ENCODE results near the gene PUS7.
"Not testable (repeated sequence)": the region's sequence is repeated elsewhere in the genome, so short reads cannot be mapped to it uniquely, and the experiment has no call there.

The PUS7 gene

DNA sequence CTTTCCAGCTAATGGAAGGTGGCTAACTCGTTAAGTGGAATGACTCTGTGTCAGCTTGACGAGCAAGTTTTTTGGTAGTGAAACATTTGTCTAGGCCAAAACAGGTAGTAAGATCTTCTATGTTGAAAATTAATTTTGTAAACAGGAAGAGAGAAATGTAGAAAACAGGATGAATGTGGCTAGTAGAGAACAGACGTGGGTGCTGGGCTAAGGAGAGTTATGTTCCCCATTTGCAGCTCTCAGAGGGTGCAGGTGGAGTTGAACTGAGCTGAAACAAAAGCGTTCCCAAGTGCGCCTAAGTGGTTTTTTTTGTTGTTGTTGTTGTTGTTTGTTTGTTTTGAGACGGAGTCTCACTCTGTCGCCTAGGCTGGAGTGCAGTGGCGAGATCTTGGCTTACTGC is 73.9 kb downstream of the PUS7 start:
- DNase-seq (ENCODE audit: low spot score) = no peak

DNA sequence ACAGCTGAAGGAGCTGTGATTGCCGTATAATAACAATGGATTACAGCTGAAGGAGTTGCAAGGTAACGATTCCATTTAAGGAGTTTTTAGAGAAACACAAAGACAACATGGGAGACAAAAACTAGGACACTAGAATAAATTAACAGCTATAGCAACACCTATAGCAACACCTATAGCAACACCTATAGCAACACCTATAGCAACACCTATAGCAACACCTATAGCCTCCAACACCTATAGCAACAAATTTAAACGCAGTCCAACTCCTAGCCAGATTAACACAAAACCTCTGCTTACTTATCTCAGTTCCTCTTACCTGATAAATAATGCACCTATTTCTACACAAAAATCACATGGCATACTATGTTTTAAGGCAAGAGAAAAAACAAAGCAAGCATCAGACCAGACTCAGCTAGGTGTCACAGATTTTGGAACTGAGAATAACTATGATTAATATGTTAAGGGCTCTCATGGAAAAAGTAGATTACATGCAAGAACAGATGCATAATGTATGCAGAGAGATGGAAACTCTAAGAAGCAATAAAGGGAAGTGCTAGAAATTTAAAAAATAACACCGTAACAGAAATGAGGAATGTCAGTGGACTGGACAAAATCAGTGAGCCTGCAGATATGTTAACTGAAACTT is 77.6 kb downstream of the PUS7 start:
- no peak for DNase-seq (ENCODE audit: low spot score)

DNA sequence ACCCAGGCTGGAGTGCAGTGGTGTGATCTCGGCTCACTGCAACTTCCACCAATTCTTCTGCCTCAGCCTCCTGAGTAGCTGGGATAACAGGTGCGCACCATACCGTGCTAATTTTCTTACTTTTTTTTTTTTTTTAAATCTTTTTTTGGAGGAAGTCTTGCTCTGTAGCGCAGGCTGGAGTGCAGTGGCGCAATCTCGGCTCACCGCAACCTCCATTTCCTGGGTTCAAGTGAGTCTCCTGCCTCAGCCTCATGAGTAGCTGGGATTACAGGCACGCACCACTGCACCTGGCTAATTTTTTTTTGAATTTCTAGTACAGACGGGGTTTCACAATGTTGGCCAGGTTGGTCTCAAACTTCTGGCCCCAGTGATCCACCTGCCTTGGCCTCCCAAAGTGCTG is 79.9 kb downstream of the PUS7 start:
- not testable (repeated sequence) for DNase-seq (ENCODE audit: low spot score)

DNA sequence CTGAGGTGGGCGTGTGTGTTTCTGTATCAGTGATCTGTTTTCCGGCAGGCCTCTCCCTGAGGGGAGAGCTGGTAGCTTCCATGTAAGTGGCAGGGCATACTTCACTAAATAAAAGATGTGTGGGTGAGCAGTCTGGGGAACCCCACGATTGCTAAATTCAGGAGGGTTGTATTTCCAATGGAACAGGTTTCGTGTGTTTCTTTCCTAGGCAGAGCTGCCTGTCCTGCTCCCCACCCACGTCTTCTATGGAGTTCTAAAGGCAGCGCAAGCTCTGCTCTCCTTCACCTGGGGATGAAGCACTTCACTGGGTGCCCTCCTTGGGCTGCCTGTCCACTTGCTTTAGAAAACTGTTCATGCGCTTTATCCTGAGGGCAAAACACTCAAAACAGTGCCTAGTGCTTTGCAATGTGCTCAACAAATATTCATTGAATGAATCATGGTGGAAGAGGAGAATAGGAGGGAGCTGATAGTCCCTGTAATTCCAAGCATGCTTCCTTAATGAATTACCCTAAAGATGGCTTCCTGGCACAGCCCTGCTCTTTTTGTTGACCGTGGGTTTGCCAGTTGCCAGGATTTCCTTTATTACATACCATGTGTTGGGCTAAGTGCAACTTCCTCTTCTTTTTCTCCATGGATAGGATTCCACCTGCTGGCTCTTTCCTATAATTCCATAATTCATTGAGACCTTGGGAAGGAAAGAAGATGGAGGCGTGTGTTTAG is 82.7 kb downstream of the PUS7 start:
- no peak for DNase-seq (ENCODE audit: low spot score)

DNA sequence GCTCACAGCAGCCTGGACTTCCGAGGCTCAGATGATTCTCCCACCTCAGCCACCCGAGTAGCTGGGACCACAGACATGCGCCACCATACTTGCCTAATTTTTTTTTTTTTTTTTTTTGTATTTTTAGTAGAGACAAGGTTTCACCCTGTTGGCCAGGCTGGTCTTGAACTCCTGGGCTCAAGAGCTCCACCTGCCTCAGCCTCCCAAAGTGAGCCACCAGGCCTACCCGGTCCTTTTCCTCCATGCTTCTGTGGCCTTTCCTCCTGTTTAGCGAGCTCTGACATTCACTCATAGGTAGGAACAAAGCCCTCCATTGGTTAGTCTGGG is 83.3 kb downstream of the PUS7 start:
- no peak for DNase-seq (ENCODE audit: low spot score)

DNA sequence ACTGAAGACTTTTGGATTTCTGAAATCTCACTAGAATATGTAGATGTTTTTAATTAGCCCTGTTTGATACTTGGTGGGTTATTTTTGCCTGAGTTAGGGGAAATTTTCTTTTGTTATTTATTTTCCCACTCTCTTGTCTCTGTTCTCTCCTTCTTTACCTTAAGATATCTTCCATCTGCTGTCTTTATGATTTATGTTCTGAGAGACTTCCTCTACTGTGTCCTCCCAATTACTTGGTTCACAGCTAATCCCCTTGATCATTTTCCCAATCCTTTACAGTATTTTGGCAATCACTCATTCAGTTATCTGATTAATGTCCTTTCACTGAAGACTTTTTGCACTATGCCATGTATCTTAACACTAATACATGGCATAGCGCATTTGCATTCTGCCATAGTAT is 83.8 kb downstream of the PUS7 start:
- DNase-seq (ENCODE audit: low spot score) = no peak

DNA sequence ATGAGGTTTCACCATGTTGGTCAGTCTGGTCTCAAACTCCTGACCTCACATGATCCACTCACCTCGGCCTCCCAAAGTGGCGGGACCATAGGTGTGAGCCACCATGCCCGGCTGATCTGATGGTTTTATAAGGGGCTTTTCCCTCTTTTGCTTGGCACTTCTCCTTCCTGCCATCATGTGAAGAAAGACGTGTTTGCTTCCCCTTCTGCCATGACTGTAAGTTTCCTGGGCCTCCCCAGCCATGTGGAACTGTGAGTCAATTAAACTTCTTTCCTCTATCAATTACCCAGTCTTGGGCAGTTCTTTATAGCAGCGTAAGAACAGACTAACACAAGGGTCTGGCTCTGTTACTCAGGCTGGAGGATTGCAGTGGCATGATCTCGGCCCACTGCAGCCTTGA is 84.7 kb downstream of the PUS7 start:
- DNase-seq (ENCODE audit: low spot score) = not testable (repeated sequence)

DNA sequence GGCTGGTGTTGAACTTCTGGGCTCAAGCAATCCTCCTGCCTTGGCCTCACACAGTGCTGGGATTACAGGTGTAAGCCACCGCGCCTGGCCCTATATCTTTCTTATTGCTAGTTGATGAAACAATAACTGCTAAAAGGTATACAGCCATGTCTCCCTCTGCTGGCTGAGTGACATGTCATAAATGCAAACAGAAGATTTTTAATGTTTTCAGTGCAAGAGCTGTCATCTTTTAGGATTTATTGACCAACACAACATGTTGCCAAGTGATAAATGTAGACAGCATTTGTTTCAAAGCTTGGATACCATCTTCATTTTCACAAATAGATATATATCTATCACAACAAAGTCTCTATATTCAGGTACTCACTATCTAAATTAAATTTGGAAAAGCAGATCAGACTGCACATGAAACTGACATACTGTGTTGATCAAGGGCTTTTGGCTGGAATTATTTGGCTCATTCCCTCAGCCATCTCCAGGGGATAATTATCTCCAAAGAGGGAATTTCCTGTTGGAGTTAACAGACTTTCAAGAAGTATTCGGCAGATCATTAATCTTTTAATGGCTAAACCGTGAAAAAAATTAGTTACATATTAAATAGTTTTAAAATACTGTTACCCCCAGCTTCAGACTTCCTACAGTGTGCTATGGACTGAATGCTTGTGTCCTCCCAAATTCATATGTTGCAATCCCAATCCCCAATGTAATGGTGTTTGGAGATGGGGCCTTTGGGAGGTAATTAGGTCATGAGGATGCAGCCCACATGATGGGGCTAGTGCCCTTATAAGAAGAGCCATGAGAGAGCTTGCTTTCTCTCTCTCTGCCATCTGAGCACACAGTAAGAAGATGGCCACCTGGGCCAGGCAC is 92.1 kb downstream of the PUS7 start:
- DNase-seq (ENCODE audit: low spot score) = peak; percentile 36

DNA sequence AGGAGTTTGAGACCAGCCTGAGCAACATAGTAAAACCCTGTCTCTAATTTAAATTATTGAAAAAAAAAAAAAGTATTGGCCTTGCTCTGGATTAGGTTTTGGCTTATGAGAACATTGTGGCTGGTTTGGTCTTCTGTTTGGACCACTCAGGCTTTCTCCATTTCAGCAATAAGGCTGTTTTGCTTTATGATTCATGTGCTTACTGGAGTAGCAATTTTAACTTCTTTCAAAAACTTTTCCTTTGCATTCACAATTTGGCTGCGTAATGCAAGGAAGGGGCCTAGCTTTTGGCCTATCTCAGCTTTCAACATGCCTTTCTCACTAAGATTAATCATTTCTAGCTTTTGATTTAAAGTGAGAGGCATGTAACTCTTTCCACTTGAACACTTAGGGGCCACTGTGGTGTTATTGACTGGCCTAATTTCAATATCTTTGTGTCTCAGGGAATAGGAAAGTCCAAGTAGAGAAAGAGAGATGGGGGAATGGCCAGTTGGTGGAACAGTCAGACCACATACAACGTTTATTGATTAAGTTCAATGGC is 95.4 kb downstream of the PUS7 start:
- peak; percentile 34 for DNase-seq (ENCODE audit: low spot score)

DNA sequence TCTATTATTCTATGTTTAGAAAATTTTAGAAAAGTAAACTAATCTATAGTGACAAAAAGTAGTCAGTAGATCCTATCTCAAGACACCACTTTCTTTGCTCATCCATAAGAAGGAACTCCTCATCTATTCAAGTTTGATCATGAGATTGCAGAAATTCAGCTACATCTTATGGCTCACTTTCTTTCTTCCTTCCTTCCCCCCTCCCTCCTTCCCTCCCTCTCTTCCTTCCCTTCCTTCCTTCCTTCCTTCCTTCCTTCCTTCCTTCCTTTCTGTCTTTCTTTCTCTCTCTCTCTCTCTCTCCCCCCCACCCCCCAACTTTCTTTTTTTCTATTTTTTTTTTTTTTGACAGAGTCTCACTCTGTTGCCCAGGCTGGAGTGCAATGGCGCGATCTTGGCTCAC is 98.1 kb downstream of the PUS7 start:
- DNase-seq (ENCODE audit: low spot score) = no peak

DNA sequence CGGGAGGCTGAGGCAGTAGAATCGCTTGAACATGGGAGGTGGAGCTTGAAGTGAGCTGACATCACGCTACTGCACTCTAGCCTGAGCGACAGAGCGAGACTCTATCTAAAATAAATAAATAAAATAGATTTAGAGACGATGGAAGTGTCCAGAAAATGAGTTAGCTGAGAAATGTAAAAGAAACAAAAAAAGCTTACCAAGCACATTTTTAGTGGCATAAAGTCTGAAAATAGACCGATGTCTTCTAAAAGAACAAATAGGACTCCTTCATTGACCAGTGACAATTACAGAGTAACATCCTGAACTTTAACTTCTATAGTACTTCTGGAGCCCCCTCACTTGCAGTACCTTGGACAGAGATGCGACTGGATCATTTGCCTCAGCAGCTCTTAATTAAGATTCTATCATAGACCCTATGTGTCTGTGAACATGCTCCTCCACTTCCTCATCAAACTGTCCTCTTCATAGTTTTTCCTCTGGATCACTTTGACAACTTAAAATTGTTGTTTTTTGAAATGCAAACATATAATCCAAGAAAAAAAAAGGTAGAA is 108.1 kb downstream of the PUS7 start:
- no peak for DNase-seq (ENCODE audit: low spot score)

DNA sequence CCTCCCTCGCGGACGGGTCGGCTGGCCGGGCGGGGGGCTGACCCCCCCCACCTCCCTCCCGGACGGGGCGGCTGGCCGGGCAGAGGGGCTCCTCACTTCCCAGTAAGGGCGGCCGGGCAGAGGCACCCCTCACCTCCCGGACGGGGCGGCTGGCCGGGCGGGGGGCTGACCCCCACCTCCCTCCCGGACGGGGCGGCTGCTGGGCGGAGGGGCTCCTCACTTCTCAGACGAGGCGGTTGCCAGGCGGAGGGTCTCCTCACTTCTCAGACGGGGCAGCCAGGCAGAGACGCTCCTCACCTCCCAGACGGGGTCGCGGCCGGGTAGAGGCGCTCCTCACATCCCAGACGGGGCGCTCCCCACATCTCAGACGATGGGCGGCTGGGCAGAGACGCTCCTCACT is 111.3 kb downstream of the PUS7 start:
- not testable (repeated sequence) for DNase-seq (ENCODE audit: low spot score)

DNA sequence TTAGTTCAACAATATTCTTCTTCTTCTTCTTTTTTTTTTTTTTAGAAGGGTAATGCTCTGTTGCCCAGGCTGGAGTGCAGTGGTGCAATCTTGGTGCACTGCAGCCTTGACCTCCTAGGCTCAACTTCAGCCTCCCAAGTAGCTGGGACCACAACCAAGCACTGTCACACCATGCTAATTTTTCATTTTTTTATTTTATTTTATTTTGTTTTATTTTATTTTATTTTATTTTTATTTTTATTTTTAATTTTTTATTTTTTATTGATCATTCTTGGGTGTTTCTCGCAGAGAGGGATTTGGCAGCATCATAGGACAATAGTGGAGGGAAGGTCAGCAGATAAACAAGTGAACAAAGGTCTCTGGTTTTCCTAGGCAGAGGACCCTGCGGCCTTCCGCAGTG is 112.3 kb downstream of the PUS7 start:
- not testable (repeated sequence) for DNase-seq (ENCODE audit: low spot score)

DNA sequence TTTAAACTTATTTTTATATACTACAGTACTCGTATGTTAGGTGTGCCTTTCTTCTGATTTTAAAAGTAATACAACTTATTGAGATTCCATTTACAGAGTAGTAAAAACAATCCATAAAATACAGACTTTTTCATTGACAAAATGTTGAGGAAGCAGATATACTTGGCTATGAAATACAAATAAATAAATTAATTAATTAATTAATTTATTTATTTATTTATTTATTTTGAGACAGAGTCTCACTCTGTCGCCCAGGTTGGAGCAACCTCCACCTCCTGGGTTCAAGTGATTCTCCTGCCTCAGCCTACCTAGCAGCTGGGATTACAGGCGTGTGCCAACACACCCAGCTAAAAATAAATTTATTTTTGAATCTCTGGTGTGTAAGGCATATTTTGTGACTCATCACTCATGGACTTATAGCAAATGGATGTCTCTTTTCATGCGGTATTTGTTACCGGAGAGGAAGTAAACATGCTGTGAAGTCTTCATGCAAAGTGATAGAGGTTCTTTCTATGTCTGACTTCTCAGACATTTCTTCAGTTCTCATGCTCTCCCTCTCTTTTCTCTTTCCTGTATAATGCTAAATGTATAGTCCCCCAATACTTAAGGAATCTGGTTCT is 113.2 kb downstream of the PUS7 start:
- no peak for DNase-seq (ENCODE audit: low spot score)
